GM21447 (cell line): ENCODE data around the gene TRPV3.
"Not testable (repeated sequence)": the region's sequence is repeated elsewhere in the genome, so short reads cannot be mapped to it uniquely, and the experiment has no call there.

Experiments used
- ATAC-seq: cut with Tn5 transposase; IDR thresholded peaks from one replicate; pipeline ENCODE4 v1.9.1; 2021; ENCODE audit not compliant: unreplicated experiment

The TRPV3 gene

DNA sequence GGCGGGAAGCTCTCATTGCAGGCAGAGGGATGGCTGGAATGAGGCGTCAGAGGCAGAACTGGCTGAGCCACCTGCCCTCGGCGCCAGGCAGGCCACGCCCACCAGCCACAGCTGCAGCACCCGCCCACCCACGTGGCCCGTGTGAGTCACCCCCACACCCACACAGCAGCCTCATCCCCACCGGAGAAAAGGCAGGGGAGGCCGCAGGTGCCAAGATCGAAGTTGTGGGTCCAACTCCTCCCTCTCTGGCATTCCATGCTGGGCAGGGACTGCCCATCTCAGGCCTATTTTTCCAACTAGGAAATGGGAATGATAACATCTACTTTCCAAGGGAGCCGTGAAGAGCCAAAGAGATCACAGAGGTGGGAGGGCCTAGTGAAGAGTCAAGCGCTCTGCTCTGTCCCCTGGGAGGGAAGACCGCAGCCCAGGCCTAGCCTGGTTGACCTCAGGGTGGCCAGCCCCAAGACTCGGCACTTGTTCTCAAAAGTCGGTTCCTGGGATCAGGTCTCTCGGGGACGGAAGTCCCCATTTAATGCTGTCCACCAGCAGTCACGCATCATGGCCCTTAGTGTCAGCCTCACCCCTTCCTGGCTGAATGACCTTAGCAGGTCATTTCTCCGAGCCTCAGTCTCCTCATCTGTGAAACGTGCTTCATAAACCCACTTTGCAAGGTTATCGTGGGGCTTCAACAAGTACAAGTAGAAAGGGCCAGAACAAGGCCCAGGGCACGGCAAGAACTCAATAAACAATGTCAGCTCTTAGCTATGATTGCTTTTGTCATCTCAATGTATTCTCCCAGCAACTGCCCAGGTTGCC lies at the start of gene TRPV3:
Gene TRPV3, minus strand, starts transcription at position 45 of the 816 bp plus-strand sequence. CDS start 2,962 bp downstream, outside the sequence.
- no peak for ATAC-seq

DNA sequence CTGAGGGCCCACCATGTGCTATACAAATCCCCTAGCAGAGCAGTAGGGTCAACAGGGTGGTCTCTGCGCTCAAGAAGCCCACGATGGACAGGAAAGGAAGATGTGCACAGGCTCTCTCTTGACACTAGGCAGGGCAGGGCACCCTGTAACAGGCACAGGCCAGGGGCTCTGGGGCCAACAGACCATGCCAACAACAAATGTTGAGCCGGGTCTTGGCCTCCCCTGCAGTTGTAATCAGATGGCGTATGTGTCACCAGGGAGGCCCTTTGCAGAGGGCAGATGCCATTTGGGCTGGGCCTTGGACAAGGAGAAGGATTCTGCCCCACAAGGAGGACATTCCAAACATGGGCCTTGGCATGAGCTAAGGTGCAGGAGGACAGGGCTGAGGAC lies 46.3 kb upstream of the TRPV3 start:
- no peak for ATAC-seq

DNA sequence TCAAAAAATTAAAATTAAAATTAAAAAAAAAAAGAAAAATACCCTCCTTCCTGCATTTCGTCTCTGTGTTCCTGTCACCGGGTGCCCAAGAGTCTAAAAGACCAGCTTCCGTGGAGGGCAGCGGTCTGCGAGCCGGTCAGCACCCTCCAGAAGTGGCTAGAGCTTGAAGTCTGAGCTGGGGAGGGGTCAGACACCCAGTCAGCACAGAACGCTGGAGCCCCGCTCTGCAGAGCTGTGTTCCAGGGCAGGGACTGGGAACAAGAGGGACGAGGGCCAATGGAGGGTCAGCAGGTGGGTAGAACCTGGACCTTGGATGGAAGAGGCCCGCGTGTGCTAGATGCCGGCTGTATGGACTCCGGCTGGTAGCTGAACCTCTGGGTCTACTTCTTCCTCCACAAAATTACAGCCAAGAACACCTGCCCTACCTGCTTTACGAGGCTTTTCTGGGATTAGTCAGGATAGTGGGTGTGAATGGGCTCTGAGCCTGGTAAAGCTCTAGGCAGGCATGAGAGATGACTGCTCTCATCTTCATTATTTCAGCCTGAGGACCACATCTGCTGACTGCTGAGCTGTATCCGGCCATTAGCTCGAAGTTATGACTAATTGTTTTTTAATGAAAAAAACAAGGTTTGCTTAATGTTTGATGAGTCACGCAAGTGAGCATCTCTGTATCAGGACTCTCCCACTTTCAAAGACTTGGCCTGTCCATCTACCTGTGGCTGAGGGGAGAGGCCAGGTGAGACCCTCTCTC lies 45.7 kb upstream of the TRPV3 start:
- ATAC-seq = no peak

DNA sequence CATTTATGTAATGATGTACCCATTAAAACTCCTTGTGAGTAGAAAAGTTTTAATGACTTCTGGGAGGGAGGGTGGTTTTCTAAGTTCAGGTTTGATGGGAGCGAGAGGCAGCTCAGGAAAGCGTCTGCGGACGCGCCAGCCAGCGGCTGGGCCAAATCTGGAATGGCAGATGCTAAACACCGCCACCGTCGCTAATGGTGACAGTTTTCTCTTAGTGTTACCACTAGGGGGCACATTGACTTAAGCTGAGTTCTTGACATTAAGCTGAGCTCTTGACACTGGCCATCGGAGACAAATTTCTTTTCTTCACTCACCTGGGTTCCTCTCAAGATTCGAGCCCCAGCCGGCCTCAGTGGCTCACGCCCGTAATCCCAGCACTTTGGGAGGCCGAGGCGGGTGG lies 44.9 kb upstream of the TRPV3 start:
- ATAC-seq = no peak

DNA sequence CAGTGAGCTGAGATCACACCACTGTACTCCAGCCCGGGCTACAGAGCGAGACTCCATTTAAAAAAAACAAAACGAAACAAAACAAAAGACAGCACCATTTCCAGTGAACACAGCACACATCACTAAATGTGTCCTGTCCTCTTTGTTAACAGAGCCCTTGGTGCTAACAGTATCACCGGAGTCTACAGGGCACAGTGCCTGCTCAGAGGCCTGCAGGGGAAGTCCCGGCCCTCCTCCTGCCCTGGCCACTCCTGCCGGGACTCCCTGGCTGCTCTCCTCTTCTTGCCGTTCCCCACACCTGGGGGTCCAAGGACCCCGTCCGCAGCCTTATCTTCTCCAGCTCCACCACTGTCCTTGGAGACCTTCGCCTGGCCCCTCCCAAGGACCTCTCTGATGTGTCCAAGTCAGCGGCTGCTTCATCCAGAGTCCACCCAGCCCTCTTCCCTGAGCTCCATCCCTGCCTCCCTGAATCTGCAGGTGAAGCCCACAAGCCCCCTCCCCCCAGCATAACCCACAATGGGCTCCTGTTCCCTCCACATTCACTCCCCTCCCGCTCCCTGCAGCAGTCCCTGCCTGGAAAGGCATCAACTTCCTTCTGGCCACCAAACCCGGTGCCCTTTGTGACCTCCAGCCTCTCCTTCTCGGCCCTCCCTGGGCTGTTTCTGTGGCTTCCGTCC lies 43.1 kb upstream of the TRPV3 start:
- no peak for ATAC-seq

DNA sequence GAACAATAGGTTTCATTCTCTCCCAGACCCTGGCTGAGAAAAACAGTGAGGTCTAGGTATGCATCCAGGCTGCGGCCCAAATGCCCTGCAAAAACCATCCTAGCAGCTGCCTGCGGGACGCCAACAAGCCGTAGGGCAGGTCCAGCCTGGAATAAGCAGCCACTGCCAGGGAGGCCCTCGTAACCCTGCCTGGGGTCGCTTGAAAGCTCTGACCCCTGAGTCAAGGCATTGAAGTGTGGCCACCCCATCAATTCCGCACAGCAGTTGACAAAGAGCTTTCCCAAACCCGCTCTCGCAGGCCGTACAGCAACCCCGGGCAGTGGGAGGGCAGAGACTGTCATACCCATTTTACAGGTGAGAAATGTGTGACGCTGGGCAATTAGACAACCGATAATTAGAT lies 40.5 kb upstream of the TRPV3 start:
- no peak for ATAC-seq

DNA sequence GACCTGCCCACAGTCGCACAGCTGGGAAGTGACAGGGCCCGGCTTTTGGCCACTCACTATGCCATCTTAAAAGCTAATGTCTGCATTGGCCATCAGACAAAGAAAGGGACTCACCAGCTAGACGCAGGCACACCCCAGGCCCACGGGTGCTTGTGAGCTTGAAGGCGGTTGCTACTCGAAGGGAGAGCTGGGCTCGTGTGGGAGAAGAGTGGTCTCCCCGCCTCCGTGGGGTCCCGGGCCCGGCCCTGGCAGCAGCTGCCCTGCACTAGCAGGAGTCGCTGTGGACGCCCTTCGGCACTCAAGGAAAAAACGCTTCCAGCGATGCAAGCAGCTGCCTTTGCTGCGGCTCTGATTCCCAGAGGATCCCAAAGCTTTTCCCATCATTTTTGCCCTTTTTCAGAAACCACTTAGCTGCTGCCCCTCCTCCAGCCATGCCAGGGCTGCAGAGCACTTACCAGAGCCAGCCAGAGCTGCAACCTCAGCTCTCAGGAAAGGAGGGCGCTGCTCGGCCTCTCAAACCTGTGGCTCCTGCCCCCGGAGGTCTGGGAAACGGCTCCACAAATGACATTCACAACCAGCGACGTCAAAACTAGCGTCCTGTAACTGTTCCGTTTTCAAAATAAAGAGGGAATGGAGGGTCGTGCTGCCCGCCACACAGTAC lies 39.3 kb upstream of the TRPV3 start:
- no peak for ATAC-seq

DNA sequence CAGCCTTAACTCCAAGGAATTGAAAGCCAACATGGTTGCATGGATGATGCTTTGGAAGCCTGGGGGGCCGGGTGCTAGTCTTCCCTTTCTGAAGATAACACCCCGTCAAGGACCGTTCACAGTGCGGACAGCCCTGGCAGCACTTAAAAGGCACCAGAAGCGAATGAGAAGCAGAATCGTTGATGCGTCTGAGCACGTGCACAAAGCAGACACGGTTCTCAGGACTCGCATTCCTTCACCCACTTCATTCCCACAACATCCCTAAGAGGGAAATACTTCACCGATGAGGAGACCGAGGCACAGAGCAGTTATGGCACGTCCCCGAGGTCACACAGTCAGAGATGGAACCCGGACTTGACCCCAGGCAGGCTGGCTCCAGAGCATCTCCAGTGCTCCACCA lies 37.4 kb upstream of the TRPV3 start:
- no peak for ATAC-seq

DNA sequence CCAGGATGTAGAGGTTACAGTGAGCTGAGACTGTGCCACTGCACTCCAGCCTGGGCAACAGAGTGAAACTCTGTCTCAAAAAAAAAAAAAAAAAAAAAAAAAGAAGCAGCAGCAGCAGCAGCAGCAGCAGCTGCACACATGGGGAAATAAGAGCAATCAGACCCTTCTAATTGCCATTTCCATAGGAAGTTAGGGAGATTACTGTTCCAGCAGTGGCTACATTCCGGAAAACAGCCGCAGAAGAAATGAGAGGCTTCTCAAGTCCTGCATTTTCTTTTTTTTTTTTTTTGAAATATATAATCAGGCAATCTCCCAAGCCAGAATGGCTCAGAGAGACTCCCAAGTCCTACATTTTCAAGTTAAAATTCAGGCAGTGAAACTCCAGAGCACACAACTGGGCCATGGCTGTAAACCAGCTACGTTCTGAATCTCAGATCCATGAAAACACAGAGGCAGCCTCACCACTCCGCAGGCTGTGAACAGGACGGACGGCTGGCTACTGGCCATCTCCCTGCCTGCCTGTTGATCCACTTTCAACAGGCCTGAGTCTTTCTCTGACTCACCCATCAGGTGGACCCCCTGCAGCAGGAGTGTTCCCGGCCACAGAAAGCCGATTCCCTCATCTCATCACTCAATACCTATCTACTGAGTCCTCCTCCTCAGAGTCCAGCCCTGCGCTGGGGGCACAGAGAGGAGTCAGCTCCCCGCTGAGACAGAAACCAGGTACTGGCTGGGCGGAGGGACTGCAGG lies 36.6 kb upstream of the TRPV3 start:
- no peak for ATAC-seq

DNA sequence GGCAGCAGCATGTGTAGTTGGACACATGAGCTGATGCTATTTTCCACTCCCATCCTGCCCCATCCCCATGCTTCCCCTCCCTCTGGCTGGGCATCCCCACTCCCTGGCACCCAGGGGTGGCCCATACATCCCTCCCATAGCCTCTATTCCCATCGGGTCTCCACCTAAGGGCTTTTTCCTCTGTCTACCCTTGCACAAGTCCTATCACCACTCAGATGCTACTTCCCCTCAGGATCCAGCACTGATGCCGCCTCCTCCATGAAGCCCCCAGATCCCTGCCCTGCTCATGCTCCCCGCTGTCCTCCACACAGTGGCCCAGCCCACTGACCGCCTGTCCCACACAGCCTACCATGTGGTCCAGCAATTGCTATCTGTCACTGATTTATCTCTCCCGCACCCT lies 35.8 kb upstream of the TRPV3 start:
- ATAC-seq = no peak

DNA sequence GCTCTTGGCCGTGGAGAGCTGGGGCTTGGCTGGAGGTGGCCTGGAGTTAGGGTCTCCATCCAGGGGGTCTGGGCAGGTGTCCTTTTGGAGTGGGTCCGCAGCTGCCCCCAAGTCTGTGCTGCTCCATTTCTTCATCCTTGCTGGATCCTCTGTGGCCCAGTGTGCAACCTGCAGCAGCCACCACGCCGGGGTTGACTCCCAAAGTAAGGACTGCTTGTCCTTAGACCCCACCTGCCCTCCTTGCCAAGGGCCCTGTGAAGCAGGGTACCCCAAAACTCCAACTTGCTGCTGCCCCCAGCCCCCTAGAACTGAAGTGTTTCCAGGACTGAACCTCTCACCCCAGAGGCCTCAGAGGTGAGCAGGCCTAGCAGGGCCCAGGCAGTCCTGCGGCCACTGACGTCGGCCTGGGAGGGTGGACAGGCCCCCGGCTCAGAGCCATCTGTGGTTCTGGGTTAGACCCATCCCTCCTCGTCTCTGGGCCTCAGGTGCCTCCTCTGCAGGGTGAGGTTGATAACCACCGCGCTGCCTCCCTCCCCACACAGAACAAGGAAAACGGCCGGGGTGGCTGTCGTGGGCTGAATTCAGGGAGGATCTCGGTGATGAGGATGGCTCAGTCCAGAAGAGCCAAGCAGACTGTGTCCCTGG lies 34.7 kb upstream of the TRPV3 start:
- ATAC-seq = no peak

DNA sequence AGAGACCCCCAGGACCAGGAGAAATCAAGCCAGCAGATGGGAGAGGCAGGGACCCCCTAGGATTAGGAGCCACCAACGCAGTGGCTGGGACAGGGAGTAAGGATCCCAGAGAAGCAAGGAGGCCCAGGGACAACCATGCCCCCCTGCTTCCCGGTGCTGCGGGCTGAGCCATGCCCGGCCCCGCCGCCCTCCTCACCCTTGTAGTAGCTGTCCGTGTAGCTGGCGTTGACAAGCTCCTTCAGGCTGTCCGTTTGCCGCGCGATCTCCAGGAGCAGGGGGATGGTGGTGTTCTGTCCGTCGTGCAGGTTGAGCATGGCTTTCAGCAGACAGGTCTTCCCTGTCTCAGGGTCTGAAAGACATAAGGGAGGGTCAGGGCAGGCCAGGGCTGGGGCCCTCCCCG lies 33.2 kb upstream of the TRPV3 start:
- ATAC-seq = no peak

DNA sequence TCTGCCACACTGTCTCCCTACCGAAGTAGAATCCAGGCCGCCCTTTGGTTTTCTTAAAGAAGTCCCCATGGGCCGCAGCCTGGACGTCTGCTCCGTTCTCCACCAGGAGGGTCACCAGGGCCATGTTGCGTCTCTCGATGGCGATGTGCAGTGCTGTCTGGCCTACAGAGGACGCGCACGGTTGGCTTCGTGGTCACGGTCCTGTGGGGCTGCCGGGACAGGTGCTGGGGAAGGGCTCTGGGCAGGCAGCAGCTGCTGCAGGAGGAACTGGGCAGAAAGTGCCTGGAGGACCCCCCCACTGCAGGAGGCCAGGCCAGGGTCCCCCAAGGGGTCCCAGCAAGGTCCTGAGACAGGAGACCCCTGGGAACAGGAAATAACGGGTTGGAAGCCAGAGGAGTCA lies 32.6 kb upstream of the TRPV3 start:
- ATAC-seq = no peak

DNA sequence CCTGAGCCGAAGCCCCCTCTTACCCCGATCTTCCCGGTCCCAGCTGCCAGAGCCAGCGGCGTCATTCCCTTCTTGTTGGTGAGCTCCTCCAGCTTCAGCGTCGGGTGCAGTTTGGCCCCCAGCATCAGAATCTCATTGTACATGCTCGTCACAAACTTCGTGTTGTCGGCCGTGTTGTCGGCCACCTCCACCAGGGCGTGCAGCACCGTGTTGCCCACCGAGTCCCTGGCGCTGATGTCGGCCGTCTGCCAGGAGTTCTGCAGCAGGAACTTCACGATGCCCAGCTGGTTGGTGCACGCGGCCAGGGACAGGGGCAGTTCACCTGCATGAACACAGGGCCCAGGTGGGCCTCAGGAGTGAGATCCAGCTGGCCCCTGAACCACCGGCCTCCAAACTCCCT lies 32.2 kb upstream of the TRPV3 start:
- ATAC-seq = no peak

DNA sequence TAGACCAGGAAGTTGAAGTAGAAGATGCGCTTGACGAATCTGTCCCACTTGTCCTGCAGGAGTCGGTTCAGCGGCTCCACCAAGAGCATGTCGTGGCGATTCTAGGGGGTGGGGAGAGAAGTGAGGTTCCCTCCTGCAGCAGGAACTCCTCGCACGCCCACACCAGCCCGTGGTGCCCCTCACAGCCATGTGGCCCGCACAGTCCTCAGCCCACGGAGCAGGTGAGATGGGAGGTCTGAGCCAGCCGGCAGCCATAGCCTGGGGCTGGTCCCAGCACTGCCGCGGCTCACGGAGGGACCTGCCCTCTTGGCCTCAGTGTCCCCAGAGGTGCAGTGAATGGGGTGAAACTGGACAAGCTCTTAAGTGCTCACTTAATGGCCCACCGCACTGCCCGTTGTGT lies 28.2 kb upstream of the TRPV3 start:
- ATAC-seq = no peak

DNA sequence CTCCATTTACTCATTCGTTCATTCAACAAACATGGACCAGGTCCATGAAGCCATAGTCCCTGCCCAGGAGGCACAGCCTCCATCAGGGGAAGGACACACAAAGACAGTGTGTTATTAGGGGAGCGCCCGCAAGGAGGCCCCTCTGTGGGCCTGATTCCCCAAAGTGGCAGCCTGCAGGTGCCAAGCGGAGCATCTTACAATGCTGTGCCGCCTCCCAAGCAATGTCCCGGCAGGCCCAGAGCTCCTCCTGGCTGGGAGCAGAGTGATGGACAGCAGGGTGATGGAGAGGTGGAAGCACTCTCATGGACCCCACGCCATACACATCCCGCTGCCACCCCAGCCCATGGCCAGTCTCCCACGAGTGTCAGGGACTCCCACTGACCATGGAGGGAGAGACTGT lies 25.8 kb upstream of the TRPV3 start:
- ATAC-seq = no peak

DNA sequence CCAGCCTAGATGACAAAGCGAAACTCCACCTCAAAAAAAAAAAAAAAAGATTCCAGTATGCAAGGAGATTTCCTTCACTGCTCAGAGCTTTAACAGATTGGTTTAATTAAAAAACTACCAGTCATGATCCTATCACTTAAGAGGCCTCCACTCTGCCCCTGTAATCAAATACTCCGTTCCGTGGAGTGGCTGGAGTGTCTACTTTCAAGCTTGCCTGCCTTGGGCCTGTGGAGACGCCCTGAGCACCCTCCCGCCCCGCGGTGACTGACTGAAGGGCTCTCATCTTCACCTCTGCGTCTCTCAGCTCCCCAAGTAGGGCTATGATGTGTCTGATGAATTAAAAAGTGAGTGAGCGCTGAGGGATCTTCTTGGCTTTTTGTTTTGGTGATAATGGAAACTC lies 25.3 kb upstream of the TRPV3 start:
- no peak for ATAC-seq

DNA sequence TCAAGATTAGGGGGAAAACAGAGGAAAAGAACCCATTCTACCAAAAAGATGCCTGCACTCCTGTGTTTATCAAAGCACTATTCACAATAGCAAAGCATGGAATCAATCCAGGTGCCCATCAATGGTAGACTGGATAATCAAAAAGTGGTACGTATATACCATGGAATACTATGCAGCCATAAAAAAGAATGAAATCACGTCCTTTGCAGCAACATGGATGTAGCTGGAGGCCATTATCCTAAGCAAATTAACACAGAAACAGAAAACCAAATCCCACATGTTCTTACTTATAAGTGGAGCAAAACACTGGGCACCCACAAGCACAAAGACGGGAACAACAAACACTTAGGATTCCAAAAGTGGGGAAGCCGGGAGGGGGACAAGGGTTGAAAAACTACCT lies 21.1 kb upstream of the TRPV3 start:
- ATAC-seq = not testable (repeated sequence)

DNA sequence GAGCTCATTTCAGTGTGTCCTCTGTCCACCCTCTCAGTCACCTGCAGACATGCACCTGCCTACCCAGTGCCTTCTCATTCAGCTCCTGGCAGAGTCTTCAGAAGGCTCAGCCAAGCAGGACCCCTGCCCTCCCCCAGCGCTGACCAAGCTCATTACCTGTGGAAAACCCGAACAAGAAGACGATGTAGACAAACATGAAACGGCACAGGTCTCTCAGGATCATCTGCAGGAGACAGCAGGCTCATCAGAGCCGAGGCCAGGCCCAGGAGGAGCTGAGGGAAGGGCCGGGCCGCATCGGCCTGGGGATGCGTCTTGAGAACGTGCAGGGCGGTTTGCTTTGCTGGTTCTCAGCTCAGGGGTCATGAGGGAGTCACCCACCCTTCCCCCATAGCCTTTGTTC lies 19.4 kb upstream of the TRPV3 start:
- ATAC-seq = no peak

DNA sequence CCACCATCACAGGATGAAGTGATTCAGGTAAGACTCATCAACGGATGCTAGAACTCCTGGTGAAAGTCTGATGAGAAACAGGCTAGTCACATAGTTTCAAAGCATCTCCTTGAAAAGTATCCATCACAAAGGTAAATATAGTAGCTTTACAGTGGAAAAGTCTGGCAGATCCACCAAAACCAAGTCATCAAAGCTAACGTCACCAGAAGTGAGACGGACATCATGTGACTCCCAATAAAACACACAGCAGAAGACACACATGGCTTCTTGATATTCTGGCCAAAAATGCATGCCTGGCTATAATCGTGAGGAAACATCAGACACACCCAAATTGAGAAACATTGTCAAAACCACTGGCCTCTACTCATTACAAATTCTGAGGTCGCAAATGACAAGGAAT lies 17.9 kb upstream of the TRPV3 start:
- no peak for ATAC-seq
